Left ventricle myocardium inferior (tissue), 1 donor: Measurements from ENCODE around the gene PXDC1. TPM values are rescaled to one million over a fixed set of nuclear protein-coding genes. Genes with fewer than 3 reads are reported as not detected.
"Not testable (repeated sequence)": the region's sequence is repeated elsewhere in the genome, so short reads cannot be mapped to it uniquely, and the experiment has no call there.

Source experiments
- DNase-seq: peaks from one replicate; pipeline ENCODE4 v3.0.0-alpha.2; 2020
- H3K27ac ChIP-seq: fragments of 200-600 bp; replicated peaks from 2 replicates; pipeline ENCODE4 v1.8.0; 2021
- H3K27me3 ChIP-seq: fragments of 200-600 bp; 2 replicates; pipeline ENCODE4 v1.8.0; 2021; ENCODE audit warnings: low read depth
- H3K36me3 ChIP-seq: fragments of 200-600 bp; 2 replicates; pipeline ENCODE4 v1.8.0; 2021
- H3K4me1 ChIP-seq: fragments of 200-600 bp; 2 replicates; pipeline ENCODE4 v1.8.0; 2021
- H3K4me3 ChIP-seq: fragments of 200-600 bp; 2 replicates; pipeline ENCODE4 v1.8.0; 2021; ENCODE audit warnings: mild to moderate bottlenecking, moderate library complexity
- H3K9me3 ChIP-seq: fragments of 200-600 bp; replicated peaks from 2 replicates; pipeline ENCODE4 v1.8.0; 2021
- CTCF ChIP-seq: fragments of 200-600 bp; IDR thresholded peaks from 2 replicates; pipeline ENCODE4 v1.8.0; 2021; ENCODE audit warnings: antibody characterized with exemption, mild to moderate bottlenecking, borderline replicate concordance
- intact Hi-C: fragments of 100-400 bp; cut with micrococcal nuclease; formaldehyde crosslinking; loops from one replicate; pipeline ENCODE4 v1.11.0; 2022
- total RNA-seq: library from RNA; stranded (reverse); fragmentation: NEBNext Ultra II Directional; extraction: Animal tissue kit (Norgen Biotek cat#: 25700); gene quantifications from one replicate; pipeline ENCODE4 v1.2.1, GENCODE V29; 2021
- donor health status: DM: no; HTN: yes; CAD: no; lungs with severe emphysema.

The PXDC1 gene
- total RNA-seq, 1 donor from 2014 or later = 25.2 TPM

DNA sequence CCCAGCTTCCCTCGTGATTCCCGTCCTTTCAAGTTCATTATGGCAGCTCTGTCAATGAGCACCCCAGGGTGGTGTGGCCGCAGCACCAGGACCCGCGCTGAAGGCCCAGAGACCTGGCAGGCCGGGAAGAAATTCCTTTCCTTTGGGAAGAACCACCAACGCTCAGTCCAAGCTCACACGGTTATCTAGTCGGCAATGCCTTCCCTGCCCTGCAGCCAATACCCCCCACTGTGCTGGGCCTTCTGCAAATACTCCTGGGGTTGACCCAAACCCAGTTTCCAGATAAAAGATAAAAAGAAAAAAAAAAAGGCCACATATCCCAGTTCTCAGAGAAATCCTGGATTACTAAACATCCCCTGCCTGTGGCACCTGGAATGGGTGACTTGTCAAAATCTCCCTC is 28.7 kb downstream of the PXDC1 start:
- Histone ChIP-seq H3K4me1 (peaks cover 62% of the 10 kb centered on the region), H3K27ac (peak overlapping the region; percentile 78), H3K9me3 (no peaks in the 10 kb centered on the region), H3K27me3 (no peaks in the 10 kb centered on the region), H3K36me3 (peaks cover 42% of the 10 kb centered on the region), H3K4me3 (no peak overlapping the region)
- no peak for DNase-seq
- no peak for TF ChIP-seq CTCF
- intact Hi-C loops = no loop called here

- no peak for DNase-seq
- Histone ChIP-seq H3K27me3 (no peaks in the 10 kb centered on the region), H3K4me1 (peaks cover 59% of the 10 kb centered on the region), H3K4me3 (no peak overlapping the region), H3K9me3 (no peaks in the 10 kb centered on the region), H3K27ac (peak overlapping the region; percentile 78), H3K36me3 (peaks cover 35% of the 10 kb centered on the region)
- TF ChIP-seq CTCF = no peak
- intact Hi-C loops = no loop called here
Measured at GRCh38 chr6:3721810-3722621, 29.5 kb downstream of the PXDC1 start.

- Histone ChIP-seq H3K4me1 (peaks cover 46% of the 10 kb centered on the region), H3K36me3 (peaks cover 24% of the 10 kb centered on the region)
- not testable (repeated sequence) for DNase-seq
Measured at GRCh38 chr6:3720770-3721169, 30.7 kb downstream of the PXDC1 start.

DNA sequence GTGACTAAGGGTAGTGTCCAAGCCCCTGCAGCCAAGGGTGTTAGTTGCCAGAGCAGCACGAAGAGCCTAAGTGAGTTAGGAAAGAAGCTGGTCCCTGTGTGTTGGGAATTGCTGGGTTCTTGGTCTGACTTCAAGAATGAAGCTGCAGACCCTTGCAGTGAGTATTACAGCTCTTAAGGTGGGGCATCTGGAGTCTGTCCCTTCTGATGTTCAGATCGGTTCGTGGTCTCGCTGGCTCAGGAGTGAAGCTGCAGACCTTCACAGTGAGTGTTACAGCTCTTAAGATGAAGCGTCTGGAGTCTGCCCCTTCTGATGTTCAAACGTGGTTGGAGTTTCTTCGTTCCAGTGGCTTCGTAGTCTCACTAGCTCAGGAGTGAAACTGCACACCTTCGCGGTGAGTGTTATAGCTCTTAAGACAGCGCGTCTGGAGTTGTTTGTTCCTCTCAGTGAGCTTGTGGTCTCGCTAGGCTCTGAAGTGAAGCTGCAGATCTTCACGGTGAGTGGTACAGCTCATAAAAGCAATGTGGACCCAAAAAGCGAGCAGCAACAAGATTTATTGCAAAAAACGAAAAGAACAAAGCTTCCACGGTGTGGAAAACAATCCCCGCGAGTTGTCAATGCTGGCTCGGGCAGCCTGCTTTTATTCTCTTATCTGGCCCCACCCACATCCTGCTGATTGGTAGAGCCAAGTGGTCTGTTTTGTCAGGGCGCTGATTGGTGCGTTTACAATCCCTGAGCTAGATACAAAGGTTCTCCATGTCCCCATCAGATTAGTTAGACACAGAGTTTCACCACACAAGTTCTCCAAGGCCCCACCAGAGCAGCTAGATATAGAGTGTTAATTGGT is 31.8 kb downstream of the PXDC1 start:
- no peak overlapping the region for H3K27ac ChIP-seq
- peaks cover 5% of the 10 kb centered on the region for H3K9me3 ChIP-seq
- H3K27me3 ChIP-seq = no peaks in the 10 kb centered on the region
- H3K4me1 ChIP-seq = peaks cover 35% of the 10 kb centered on the region
- H3K36me3 ChIP-seq = peaks cover 17% of the 10 kb centered on the region
- DNase-seq = no peak
- no peak overlapping the region for H3K4me3 ChIP-seq
- intact Hi-C loops = no loop called here
- no peak for TF ChIP-seq CTCF

More at GRCh38 chr6:3720770-3721169, 30.7 kb downstream of the PXDC1 start:
- H3K27ac ChIP-seq, H3K27me3 ChIP-seq, H3K4me3 ChIP-seq, intact Hi-C loops, H3K9me3 ChIP-seq: not testable (repeated sequence)

- intact Hi-C loops = no loop called here
- no peak overlapping the region for H3K4me3 ChIP-seq
Measured at GRCh38 chr6:3718407-3718806, 33.1 kb downstream of the PXDC1 start.

More at GRCh38 chr6:3718407-3718806, 33.1 kb downstream of the PXDC1 start:
- DNase-seq = no peak
- TF ChIP-seq CTCF = no peak
- H3K9me3 ChIP-seq = peaks cover 9% of the 10 kb centered on the region
- H3K27me3 ChIP-seq = no peaks in the 10 kb centered on the region
- peaks cover 12% of the 10 kb centered on the region for H3K36me3 ChIP-seq
- H3K4me1 ChIP-seq = peaks cover 22% of the 10 kb centered on the region
- no peak overlapping the region for H3K27ac ChIP-seq
